Adrenal gland (tissue), 12 donors: ENCODE results near the gene BTBD9. TPM values are rescaled to one million over a fixed set of nuclear protein-coding genes. Genes with fewer than 3 reads are reported as not detected.

ENCODE experiments used
- DNase-seq, 7 donors: peaks; one replicate each; pipeline ENCODE4 v3.0.0-alpha.2; 2019 to 2020
- H3K27ac ChIP-seq, 5 donors: fragments of 200-600 bp; sonication (generic) in 4 of 5; 1 replicate in 3 of 5; 2 replicates in 2 of 5; pipeline versions ENCODE4 v1.5.1 to v1.8.0; 2016 to 2020; ENCODE audit warnings: mild to moderate bottlenecking in 1 of 5
- H3K27me3 ChIP-seq: fragments of 200-600 bp; 2 replicates; pipeline ENCODE4 v1.8.0; 2021
- H3K36me3 ChIP-seq, 2 donors: fragments of 200-600 bp; replicated peaks in 1 of 2; 1 replicate in 1 of 2; 2 replicates in 1 of 2; pipeline versions ENCODE4 v1.5.1 to v1.8.0; 2018 to 2022
- H3K4me1 ChIP-seq, 2 donors: fragments of 200-600 bp; replicated peaks in 1 of 2; 1 replicate in 1 of 2; 2 replicates in 1 of 2; pipeline versions ENCODE4 v1.5.1 to v1.8.0; 2018 to 2021
- H3K4me3 ChIP-seq, 4 donors: fragments of 200-600 bp; sonication (generic) in 3 of 4; one replicate each; pipeline ENCODE4 v1.5.1; 2016 to 2018
- H3K9me3 ChIP-seq, 3 donors: fragments of 200-600 bp; sonication (generic) in 1 of 3; replicated peaks in 1 of 3; 1 replicate in 2 of 3; 2 replicates in 1 of 3; pipeline versions ENCODE4 v1.5.1 to v1.8.0; 2016 to 2021
- POLR2A ChIP-seq, 2 donors: fragments of 450-650 bp; IDR thresholded peaks; one replicate each; pipeline ENCODE4 v1.6.1; 2017; ENCODE audit warnings: antibody characterized with exemption in 2 of 2, mild to moderate bottlenecking in 2 of 2, moderate library complexity in 1 of 2
- WGBS, 4 donors: extraction: QIAGEN DNeasy Blood & Tissue Kit in 2 of 4; methylation state at CpG; one replicate each; pipeline versions ENCODE4 v1.1.5 to v1.1.7; 2013 to 2017; 5-methylcytosine and 5-hydroxymethylcytosine counted together
- intact Hi-C, 2 donors: fragments of 100-400 bp; cut with DNase I; formaldehyde crosslinking; loops; one replicate each; pipeline versions ENCODE4 v1.14.1 to v1.15.0; 2022 to 2023
- polyA plus RNA-seq, 3 donors: library from polyadenylated mRNA; stranded (reverse); fragments of 200-250 nt in 2 of 3; fragments of 350-450 nt in 1 of 3; fragmentation: Illumina TruSeq in 1 of 3; extraction: RNeasy Lipid Tissue Mini Kit (QIAGEN cat#74804) in 1 of 3; gene quantifications; one replicate each; pipeline ENCODE4 v1.2.3, GENCODE V29; 2013 to 2014
- total RNA-seq, 9 donors: library from RNA; depleted of rRNA in 4 of 9; stranded (reverse); fragments of >200 nt in 4 of 9; fragments of 120-200 nt in 1 of 9; fragmentation: NEBNext Ultra II Directional in 1 of 9; extraction: Animal tissue kit (Norgen Biotek cat#: 25700) in 1 of 9; gene quantifications; one replicate each; pipeline versions ENCODE4 v1.1.0 to v1.2.4, GENCODE V29; 2013 to 2023
- TF ChIP-seq, protein P1 (sequence below), 6 experiments: fragments of 450-650 bp in 4 of 6; fragments of 200-600 bp in 2 of 6; sonication (generic) in 1 of 6; IDR thresholded peaks; 1 replicate in 5 of 6; 2 replicates in 1 of 6; pipeline versions ENCODE4 v1.5.1 to v1.8.0; 2016 to 2021; ENCODE audit warnings: antibody characterized with exemption in 6 of 6, mild to moderate bottlenecking in 2 of 6, moderate library complexity in 1 of 6
- donor health status: healthy with polysubstance abuse.
- donor health status: Bipolar disorder and iron deficiency.
- donor health status: DM: yes; HTN: yes; CAD: no.
- donor health status: DM: no; HTN: no; CAD: no.
- donor health status: DM: no; HTN: no; CAD: no.
- donor health status: DM: yes; HTN: yes; CAD: no.

BTBD9 gene
- total and polyA plus RNA-seq, 12 donors, result 2.4 to 29.6 (median 18.1) TPM

DNA sequence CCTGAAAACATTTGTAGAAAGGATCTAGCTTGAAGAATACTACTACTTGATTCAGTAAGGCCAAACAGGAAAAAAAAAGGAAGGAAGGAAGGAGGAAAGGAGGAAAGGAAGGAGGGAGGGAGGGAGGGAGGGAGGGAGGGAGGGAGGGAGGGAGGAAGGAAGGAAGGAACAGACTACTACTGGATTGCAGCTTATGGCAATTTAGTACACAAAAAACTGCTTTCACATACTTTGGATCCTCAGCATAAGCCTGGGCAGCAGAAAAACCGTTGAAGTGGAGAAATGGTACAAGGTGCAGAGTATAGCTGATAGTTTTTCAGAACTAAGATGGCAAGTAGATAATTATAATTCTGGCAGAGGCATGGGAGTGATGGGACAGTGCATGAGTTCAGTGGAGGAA, 201.6 kb downstream of the BTBD9 start:
- Histone ChIP-seq H3K36me3 (no peaks in the 10 kb centered on the region), H3K27me3 (no peaks in the 10 kb centered on the region), H3K27ac (no peak overlapping the region), H3K4me3 (no peak overlapping the region), H3K4me1 (peaks cover 2 to 14% of the 10 kb centered on the region in 2 donors), H3K9me3 (no peaks in the 10 kb centered on the region)
- intact Hi-C loops, result no loop called here
- DNase-seq, result no peak
- WGBS, 4 donors, result 81 to 88% (median 87%) methylated on average over 1 of the region's 1 CpG
- no peak for TF ChIP-seq POLR2A (IDR thresholded peaks at IDR 0.05)
- TF ChIP-seq, protein P1, sequence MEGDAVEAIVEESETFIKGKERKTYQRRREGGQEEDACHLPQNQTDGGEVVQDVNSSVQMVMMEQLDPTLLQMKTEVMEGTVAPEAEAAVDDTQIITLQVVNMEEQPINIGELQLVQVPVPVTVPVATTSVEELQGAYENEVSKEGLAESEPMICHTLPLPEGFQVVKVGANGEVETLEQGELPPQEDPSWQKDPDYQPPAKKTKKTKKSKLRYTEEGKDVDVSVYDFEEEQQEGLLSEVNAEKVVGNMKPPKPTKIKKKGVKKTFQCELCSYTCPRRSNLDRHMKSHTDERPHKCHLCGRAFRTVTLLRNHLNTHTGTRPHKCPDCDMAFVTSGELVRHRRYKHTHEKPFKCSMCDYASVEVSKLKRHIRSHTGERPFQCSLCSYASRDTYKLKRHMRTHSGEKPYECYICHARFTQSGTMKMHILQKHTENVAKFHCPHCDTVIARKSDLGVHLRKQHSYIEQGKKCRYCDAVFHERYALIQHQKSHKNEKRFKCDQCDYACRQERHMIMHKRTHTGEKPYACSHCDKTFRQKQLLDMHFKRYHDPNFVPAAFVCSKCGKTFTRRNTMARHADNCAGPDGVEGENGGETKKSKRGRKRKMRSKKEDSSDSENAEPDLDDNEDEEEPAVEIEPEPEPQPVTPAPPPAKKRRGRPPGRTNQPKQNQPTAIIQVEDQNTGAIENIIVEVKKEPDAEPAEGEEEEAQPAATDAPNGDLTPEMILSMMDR (IDR thresholded peaks at IDR 0.05), result no peak

DNA sequence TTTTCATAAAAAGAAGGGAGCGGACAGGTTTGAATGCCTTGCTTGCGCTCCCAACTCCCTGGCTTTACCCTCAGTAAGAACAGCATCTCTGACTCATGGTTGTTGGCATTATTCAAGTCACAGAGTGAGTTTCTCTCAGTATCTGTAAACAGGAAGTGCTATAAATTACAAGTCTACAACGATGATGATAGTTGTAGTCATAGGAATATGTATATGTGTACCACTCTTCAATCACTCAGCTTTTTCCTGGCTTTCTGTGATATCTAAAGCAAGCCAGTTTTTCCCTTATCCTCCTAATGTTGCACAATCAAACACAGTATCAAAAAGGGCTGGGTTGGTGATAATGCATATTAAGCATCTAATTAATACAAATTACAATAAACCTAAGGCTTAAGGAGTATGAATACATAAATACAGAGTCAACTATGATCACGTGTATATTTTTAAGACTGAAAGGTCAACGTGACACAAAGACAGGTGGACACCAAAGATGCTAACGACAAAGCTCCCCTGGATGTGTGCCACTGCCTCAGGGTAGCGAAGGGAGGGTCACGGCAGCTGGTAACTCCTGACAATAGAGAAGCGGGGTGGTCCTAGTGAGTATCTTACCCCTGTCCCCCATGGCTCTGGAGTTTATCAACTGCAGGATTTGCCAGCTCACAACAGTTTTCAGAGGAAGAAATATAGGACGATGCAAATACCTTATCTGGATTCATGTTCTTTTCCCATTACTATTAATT, 202.8 kb downstream of the BTBD9 start:
- Histone ChIP-seq H3K27me3 (no peaks in the 10 kb centered on the region), H3K9me3 (no peaks in the 10 kb centered on the region), H3K4me1 (peaks cover 2 to 14% of the 10 kb centered on the region in 2 donors), H3K4me3 (no peak overlapping the region), H3K27ac (no peak overlapping the region), H3K36me3 (no peaks in the 10 kb centered on the region)
- DNase-seq, result no peak
- no peak for TF ChIP-seq POLR2A (IDR thresholded peaks at IDR 0.05)
- TF ChIP-seq, protein P1 (IDR thresholded peaks at IDR 0.05), result no peak
- WGBS, 4 donors, result 74 to 80% (median 78%) methylated on average over 10 of the region's 10 CpGs
- intact Hi-C loops, result no loop called here

DNA sequence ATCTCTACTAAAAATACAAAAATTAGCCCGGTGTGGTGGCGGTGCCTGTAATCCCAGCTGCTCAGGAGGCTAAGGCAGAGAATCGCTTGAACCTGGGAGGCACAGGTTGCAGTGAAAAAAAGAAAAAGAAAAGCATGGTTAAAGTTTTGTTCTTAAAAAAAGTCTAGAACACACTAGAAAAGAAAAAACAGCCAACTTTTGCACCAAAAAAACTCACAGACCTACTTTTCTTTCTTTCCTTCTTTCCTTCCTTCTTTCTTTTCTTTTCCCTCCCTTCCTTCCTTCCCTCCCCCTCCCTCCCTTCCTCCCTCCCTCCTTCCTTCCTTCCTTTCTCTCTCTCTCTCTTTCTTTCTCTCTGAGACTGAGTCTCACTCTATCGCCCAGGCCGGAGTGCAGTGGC, 204.4 kb downstream of the BTBD9 start:
- 98 to 100% (median 99%) methylated on average over 5 of the region's 5 CpGs for WGBS, 4 donors
- H3K36me3 ChIP-seq, result no peaks in the 10 kb centered on the region
- intact Hi-C loops, result no loop called here
- no peaks in the 10 kb centered on the region for H3K9me3 ChIP-seq
- H3K27me3 ChIP-seq, result no peaks in the 10 kb centered on the region
- H3K4me3 ChIP-seq, result no peak overlapping the region
- TF ChIP-seq POLR2A (IDR thresholded peaks at IDR 0.05), result no peak
- H3K27ac ChIP-seq, result no peak overlapping the region
- peaks cover 2 to 14% of the 10 kb centered on the region in 2 donors for H3K4me1 ChIP-seq
- DNase-seq, result no peak

DNA sequence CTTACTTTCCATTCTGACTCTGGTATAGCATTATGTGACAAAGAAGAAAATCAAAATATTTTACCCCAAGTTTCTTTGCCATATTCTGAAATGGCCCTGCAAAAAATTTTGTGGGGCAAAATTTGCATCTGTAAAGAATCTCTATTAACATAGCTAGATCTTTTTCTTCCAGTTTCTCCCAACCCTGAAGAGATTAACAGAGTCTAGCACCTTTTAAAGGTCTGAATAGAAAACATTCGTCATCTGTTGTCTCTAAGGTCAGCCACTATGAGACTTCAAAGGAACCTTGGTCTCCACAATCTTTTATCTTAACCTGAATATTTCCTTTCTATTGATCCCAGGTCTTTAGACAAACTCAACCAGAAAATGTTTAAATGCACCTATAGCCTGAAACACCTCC, 205.7 kb downstream of the BTBD9 start:
- 49 to 71% (median 53%) methylated on average over 1 of the region's 1 CpG for WGBS, 4 donors
- no peak for TF ChIP-seq POLR2A (IDR thresholded peaks at IDR 0.05)
- TF ChIP-seq, protein P1 (IDR thresholded peaks at IDR 0.05), result no peak
- Histone ChIP-seq H3K4me1 (peaks cover 2 to 14% of the 10 kb centered on the region in 2 donors), H3K4me3 (no peak overlapping the region), H3K9me3 (no peaks in the 10 kb centered on the region), H3K27me3 (no peaks in the 10 kb centered on the region), H3K36me3 (no peaks in the 10 kb centered on the region), H3K27ac (no peak overlapping the region)
- intact Hi-C loops, result no loop called here
- no peak for DNase-seq

DNA sequence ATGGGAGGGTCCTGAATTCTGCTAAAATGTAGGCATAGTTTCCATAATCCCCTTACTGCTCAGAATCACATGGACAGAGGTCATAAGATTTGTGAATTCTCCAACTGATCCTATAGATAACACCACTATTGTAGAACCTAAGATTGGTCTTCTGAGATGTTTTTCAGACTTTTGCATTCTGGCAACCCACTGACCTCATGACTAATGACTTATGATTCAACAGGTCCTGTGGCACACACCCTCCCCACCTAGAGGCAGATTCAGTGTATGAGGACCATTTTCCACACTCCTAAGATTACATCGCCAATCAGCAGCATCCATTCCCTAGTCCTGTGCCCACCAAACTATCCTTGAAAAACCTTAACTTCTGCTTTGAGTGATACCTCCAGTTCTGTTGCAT, 207.2 kb downstream of the BTBD9 start:
- intact Hi-C loops, result no loop called here

More for the DNA sequence above, 207.2 kb downstream of the BTBD9 start:
- TF ChIP-seq, protein P1 (IDR thresholded peaks at IDR 0.05), result no peak
- no peak for TF ChIP-seq POLR2A (IDR thresholded peaks at IDR 0.05)
- no peak overlapping the region for H3K4me3 ChIP-seq
- no peaks in the 10 kb centered on the region for H3K9me3 ChIP-seq
- DNase-seq, result no peak
- H3K27ac ChIP-seq, result no peak overlapping the region
- WGBS, 4 donors, result 97 to 100% (median 99%) methylated on average over 1 of the region's 1 CpG
- H3K36me3 ChIP-seq, result no peaks in the 10 kb centered on the region
- H3K27me3 ChIP-seq, result no peaks in the 10 kb centered on the region
- H3K4me1 ChIP-seq, result peaks cover 2 to 14% of the 10 kb centered on the region in 2 donors
